Adipocyte (in vitro differentiated cells): ENCODE measurements around the gene TRUB1.

Experiments
- DNase-seq: peaks from one replicate; pipeline ENCODE4 v3.0.0-alpha.2; 2015; ENCODE audit warnings: low read depth
- H3K27me3 ChIP-seq: replicated peaks from 2 replicates; pipeline ENCODE4 v1.7.0; 2013; ENCODE audit warnings: mild to moderate bottlenecking, low read length, moderate library complexity; ENCODE audit not compliant: control insufficient read depth, insufficient read depth
- H3K36me3 ChIP-seq: 2 replicates; pipeline ENCODE4 v1.7.0; 2013; ENCODE audit warnings: low read length, mild to moderate bottlenecking, moderate library complexity; ENCODE audit not compliant: control insufficient read depth, insufficient read depth, severe bottlenecking
- H3K4me1 ChIP-seq: 2 replicates; pipeline ENCODE4 v1.7.0; 2013; ENCODE audit warnings: mild to moderate bottlenecking, low read length, moderate library complexity; ENCODE audit not compliant: control insufficient read depth, insufficient read depth
- H3K4me3 ChIP-seq: 2 replicates; pipeline ENCODE4 v1.7.0; 2013; ENCODE audit warnings: mild to moderate bottlenecking, low read length, moderate library complexity
- H3K9ac ChIP-seq: 2 replicates; pipeline ENCODE4 v1.7.0; 2013; ENCODE audit warnings: mild to moderate bottlenecking, low read length, moderate library complexity
- H3K9me3 ChIP-seq: 2 replicates; pipeline ENCODE4 v1.7.0; 2013; ENCODE audit warnings: mild to moderate bottlenecking, low read length, moderate library complexity; ENCODE audit not compliant: control insufficient read depth

The TRUB1 gene

GRCh38 chr10:115004236-115004862 is 66.4 kb downstream of the TRUB1 start:
- Histone ChIP-seq H3K4me1 (peaks cover 13% of the 10 kb centered on the region), H3K9me3 (no peaks in the 10 kb centered on the region), H3K27me3 (peaks cover 4% of the 10 kb centered on the region), H3K36me3 (no peaks in the 10 kb centered on the region), H3K4me3 (no peak overlapping the region), H3K9ac (no peak overlapping the region)
- DNase-seq, result no peak

DNA sequence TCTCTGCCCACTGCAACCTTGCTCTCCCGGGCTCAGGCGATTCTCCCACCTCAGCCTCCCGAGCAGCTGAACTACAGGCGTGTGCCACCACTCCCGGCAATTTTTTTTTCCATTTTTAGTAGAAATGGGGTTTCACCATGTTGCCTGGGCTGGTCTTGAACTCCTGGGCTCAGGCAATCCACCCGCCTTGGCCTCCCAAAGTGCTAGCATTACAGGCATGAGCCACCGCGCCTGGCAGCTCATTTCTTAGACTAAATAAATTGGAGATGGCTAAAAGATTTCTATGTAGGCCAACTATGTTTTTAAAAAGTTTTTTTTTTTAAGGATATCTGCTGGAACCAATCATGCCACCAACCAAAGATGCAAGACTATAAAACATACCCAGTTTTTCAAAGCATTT is 67.8 kb downstream of the TRUB1 start:
- H3K27me3 ChIP-seq, result peaks cover 6% of the 10 kb centered on the region
- DNase-seq, result no peak
- no peaks in the 10 kb centered on the region for H3K9me3 ChIP-seq
- no peak overlapping the region for H3K4me3 ChIP-seq
- H3K36me3 ChIP-seq, result no peaks in the 10 kb centered on the region
- H3K9ac ChIP-seq, result no peak overlapping the region
- H3K4me1 ChIP-seq, result peaks cover 13% of the 10 kb centered on the region

- H3K4me3 ChIP-seq, result no peak overlapping the region
- H3K9me3 ChIP-seq, result peaks cover 5% of the 10 kb centered on the region
- no peak overlapping the region for H3K9ac ChIP-seq
- no peak for DNase-seq
- H3K27me3 ChIP-seq, result peaks cover 8% of the 10 kb centered on the region
- H3K4me1 ChIP-seq, result no peaks in the 10 kb centered on the region
- no peaks in the 10 kb centered on the region for H3K36me3 ChIP-seq
These were observed 80.4 kb downstream of the TRUB1 start for GRCh38 chr10:115018185-115018931.

DNA sequence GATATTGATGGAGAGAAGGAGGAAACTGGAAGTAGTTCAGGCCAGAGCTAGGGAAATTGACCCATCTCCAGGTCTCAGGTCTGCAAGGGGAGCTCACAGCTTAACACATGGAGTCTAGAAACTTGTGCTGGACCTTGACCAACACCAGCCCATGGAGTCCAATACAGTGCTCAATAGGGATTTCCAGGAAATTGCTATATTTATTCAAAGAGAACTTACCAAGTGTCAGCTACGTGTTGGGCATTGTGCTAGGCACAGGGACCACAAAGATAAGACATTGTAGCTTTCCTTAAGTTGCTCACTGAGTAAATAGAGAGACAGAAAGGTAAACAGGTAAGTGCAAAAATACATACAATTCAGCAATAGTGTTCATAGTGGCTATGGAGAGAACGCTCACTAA is 82.5 kb downstream of the TRUB1 start:
- peaks cover 14% of the 10 kb centered on the region for H3K27me3 ChIP-seq
- DNase-seq, result no peak
- no peaks in the 10 kb centered on the region for H3K36me3 ChIP-seq
- no peaks in the 10 kb centered on the region for H3K4me1 ChIP-seq
- no peak overlapping the region for H3K4me3 ChIP-seq
- peaks cover 5% of the 10 kb centered on the region for H3K9me3 ChIP-seq
- H3K9ac ChIP-seq, result no peak overlapping the region

DNA sequence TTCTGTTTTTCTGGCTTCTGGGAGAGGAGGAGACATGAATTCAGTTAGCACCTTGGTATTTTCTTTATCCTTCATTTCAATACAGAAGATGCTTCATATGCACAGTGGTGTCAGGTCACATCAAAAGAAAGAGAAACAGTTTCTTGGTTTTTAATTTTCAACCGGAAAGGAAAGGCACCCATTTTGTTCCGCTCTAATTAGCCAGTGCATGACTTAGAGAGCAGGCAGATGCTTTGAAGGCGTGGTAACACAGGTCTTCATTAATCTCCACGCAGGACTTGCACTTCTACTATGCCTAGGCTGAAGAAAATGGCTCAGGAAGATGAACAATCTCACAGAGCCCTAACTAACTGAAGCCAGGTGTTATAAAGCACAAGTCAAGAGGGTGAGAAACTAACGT is 84.7 kb downstream of the TRUB1 start:
- no peak for DNase-seq
- H3K27me3 ChIP-seq, result peaks cover 15% of the 10 kb centered on the region
- H3K36me3 ChIP-seq, result no peaks in the 10 kb centered on the region
- H3K9me3 ChIP-seq, result peaks cover 5% of the 10 kb centered on the region
- no peak overlapping the region for H3K4me3 ChIP-seq
- H3K4me1 ChIP-seq, result no peaks in the 10 kb centered on the region
- H3K9ac ChIP-seq, result no peak overlapping the region

GRCh38 chr10:115023715-115024114 is 85.7 kb downstream of the TRUB1 start:
- Histone ChIP-seq H3K36me3 (no peaks in the 10 kb centered on the region), H3K9me3 (no peaks in the 10 kb centered on the region), H3K9ac (no peak overlapping the region), H3K4me3 (no peak overlapping the region), H3K27me3 (peaks cover 11% of the 10 kb centered on the region), H3K4me1 (no peaks in the 10 kb centered on the region)
- no peak for DNase-seq

- Histone ChIP-seq H3K36me3 (no peaks in the 10 kb centered on the region), H3K9me3 (no peaks in the 10 kb centered on the region), H3K4me3 (no peak overlapping the region), H3K4me1 (no peaks in the 10 kb centered on the region), H3K27me3 (peaks cover 11% of the 10 kb centered on the region), H3K9ac (no peak overlapping the region)
- DNase-seq, result no peak
These were observed 86.4 kb downstream of the TRUB1 start for GRCh38 chr10:115024371-115024770.

DNA sequence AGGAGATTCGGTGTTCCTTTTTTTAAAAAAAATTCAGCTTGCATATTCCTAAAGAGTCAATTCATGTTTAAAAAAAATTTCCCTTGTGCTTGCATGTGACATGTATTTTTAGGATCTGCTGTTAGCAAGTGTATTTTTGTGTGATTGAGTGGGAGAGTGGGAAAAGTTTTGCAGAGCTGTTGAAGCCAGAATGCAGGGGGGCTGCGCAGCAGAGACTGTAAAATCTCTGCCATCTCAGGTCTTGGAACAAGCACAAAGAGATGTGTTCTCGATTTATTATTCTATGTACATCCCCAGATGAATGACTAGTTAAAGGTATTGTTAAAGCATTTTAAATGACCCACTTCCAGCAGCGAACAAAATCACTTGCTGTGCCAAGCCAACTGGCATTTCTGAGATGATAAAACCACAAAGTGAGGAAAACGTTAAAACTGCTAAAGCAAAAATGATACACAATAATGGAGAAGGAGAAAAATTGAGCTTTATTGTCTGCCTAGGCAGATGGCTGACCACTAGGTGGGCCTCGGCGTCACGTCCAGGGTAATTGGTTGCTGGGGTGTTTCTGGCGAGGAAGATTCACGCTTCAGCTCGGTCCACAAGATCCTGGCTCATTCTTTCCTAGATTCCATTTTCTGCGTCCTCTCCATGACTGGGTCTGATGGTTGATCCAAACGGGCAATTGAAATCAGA is 88.2 kb downstream of the TRUB1 start:
- DNase-seq, result no peak
- no peaks in the 10 kb centered on the region for H3K9me3 ChIP-seq
- H3K4me3 ChIP-seq, result no peak overlapping the region
- H3K36me3 ChIP-seq, result no peaks in the 10 kb centered on the region
- H3K27me3 ChIP-seq, result peaks cover 11% of the 10 kb centered on the region
- no peak overlapping the region for H3K9ac ChIP-seq
- no peaks in the 10 kb centered on the region for H3K4me1 ChIP-seq

GRCh38 chr10:115026746-115027140 is 88.7 kb downstream of the TRUB1 start:
- H3K27me3 ChIP-seq, result peaks cover 11% of the 10 kb centered on the region
- H3K9ac ChIP-seq, result no peak overlapping the region
- H3K9me3 ChIP-seq, result no peaks in the 10 kb centered on the region
- no peaks in the 10 kb centered on the region for H3K36me3 ChIP-seq
- H3K4me3 ChIP-seq, result no peak overlapping the region
- H3K4me1 ChIP-seq, result no peaks in the 10 kb centered on the region
- DNase-seq, result no peak
